NT2/D1 (cell line): ENCODE measurements around the gene DYSF.

ENCODE experiments used
- DNase-seq: peaks from one replicate; pipeline ENCODE4 v3.0.0-alpha.2; 2011; ENCODE audit warnings: low read depth, low spot score
- H3K27me3 ChIP-seq: 2 replicates; pipeline ENCODE4 v1.6.0; 2011; ENCODE audit warnings: mild to moderate bottlenecking; ENCODE audit not compliant: insufficient read length, insufficient read depth
- H3K36me3 ChIP-seq: 2 replicates; pipeline ENCODE4 v1.6.1; 2011; ENCODE audit warnings: mild to moderate bottlenecking, low read length, mixed read lengths; ENCODE audit not compliant: insufficient read depth, insufficient read length
- H3K4me1 ChIP-seq: 2 replicates; pipeline ENCODE4 v1.5.1; 2011; ENCODE audit not compliant: insufficient read depth, insufficient read length
- H3K4me3 ChIP-seq: 2 replicates; pipeline ENCODE4 v1.5.1; 2011; ENCODE audit warnings: low read depth; ENCODE audit not compliant: insufficient read length
- H3K9ac ChIP-seq: 2 replicates; pipeline ENCODE4 v1.6.0; 2011; ENCODE audit warnings: low read depth; ENCODE audit not compliant: insufficient read length
- H3K9me3 ChIP-seq: 2 replicates; pipeline ENCODE4 v1.5.1; 2011; ENCODE audit warnings: mild to moderate bottlenecking, low read length; ENCODE audit not compliant: insufficient read depth
- SUZ12 ChIP-seq: IDR thresholded peaks from 2 replicates; pipeline ENCODE4 v1.6.1; 2011; ENCODE audit not compliant: insufficient read length, insufficient read depth; ENCODE audit errors: extremely low read depth
- YY1 ChIP-seq: IDR thresholded peaks from 2 replicates; pipeline ENCODE4 v1.6.1; 2011; ENCODE audit not compliant: insufficient read length, insufficient read depth
- ZNF274 ChIP-seq: IDR thresholded peaks from 2 replicates; pipeline ENCODE4 v1.6.1; 2011; ENCODE audit warnings: mild to moderate bottlenecking, low read depth, low read length

The DYSF gene

GRCh38 chr2:71548646-71549425 lies 95.5 kb downstream of the DYSF start:
- no peak for TF ChIP-seq YY1
- TF ChIP-seq ZNF274: no peak
- TF ChIP-seq SUZ12: no peak
- Histone ChIP-seq H3K27me3 (peaks cover 5% of the 10 kb centered on the region), H3K4me1 (no peaks in the 10 kb centered on the region), H3K4me3 (no peak overlapping the region), H3K9me3 (no peaks in the 10 kb centered on the region; the same call in 1 of the 2 replicates), H3K36me3 (peaks cover 2% of the 10 kb centered on the region), H3K9ac (no peak overlapping the region)
- peak; percentile 44 for DNase-seq

- Histone ChIP-seq H3K9me3 (no peaks in the 10 kb centered on the region; the same call in 1 of the 2 replicates), H3K36me3 (peaks cover 9% of the 10 kb centered on the region), H3K9ac (no peak overlapping the region), H3K27me3 (no peaks in the 10 kb centered on the region), H3K4me1 (no peaks in the 10 kb centered on the region), H3K4me3 (no peak overlapping the region)
- TF ChIP-seq YY1: no peak
- TF ChIP-seq ZNF274: no peak
- TF ChIP-seq SUZ12: no peak
- DNase-seq: no peak
Measured at GRCh38 chr2:71550801-71551630, 97.7 kb downstream of the DYSF start.

- Histone ChIP-seq H3K36me3 (peaks cover 13% of the 10 kb centered on the region), H3K27me3 (no peaks in the 10 kb centered on the region), H3K9me3 (no peaks in the 10 kb centered on the region; the same call in 1 of the 2 replicates), H3K4me3 (no peak overlapping the region), H3K4me1 (no peaks in the 10 kb centered on the region), H3K9ac (no peak overlapping the region)
- TF ChIP-seq ZNF274: no peak
- no peak for TF ChIP-seq YY1
- no peak for DNase-seq
Measured at GRCh38 chr2:71551631-71551915, 98.2 kb downstream of the DYSF start.

- Histone ChIP-seq H3K4me1 (no peaks in the 10 kb centered on the region), H3K27me3 (no peaks in the 10 kb centered on the region), H3K9me3 (no peaks in the 10 kb centered on the region; the same call in 1 of the 2 replicates), H3K36me3 (peaks cover 15% of the 10 kb centered on the region), H3K4me3 (no peak overlapping the region), H3K9ac (no peak overlapping the region)
- DNase-seq: no peak
- TF ChIP-seq SUZ12: no peak
- TF ChIP-seq YY1: no peak
- no peak for TF ChIP-seq ZNF274
Measured at GRCh38 chr2:71552356-71552755, 99.0 kb downstream of the DYSF start.

- H3K9ac ChIP-seq: no peak overlapping the region
- no peaks in the 10 kb centered on the region; the same call in 1 of the 2 replicates for H3K9me3 ChIP-seq
- no peaks in the 10 kb centered on the region for H3K27me3 ChIP-seq
- no peak for TF ChIP-seq SUZ12
- no peak for TF ChIP-seq ZNF274
- no peak for DNase-seq
- H3K36me3 ChIP-seq: peaks cover 15% of the 10 kb centered on the region
- H3K4me1 ChIP-seq: peaks cover under 1% of the 10 kb centered on the region
- H3K4me3 ChIP-seq: no peak overlapping the region
Measured at GRCh38 chr2:71552861-71553301, 99.5 kb downstream of the DYSF start.

- Histone ChIP-seq H3K4me1 (peaks cover 10% of the 10 kb centered on the region), H3K4me3 (no peak overlapping the region), H3K27me3 (no peaks in the 10 kb centered on the region), H3K36me3 (peaks cover 15% of the 10 kb centered on the region), H3K9me3 (no peaks in the 10 kb centered on the region), H3K9ac (no peak overlapping the region)
- no peak for TF ChIP-seq ZNF274
- no peak for TF ChIP-seq SUZ12
- TF ChIP-seq YY1: no peak
- no peak for DNase-seq
Measured at GRCh38 chr2:71554028-71554705, 100.8 kb downstream of the DYSF start.

GRCh38 chr2:71554706-71555056 lies 101.3 kb downstream of the DYSF start:
- Histone ChIP-seq H3K9me3 (no peaks in the 10 kb centered on the region), H3K27me3 (no peaks in the 10 kb centered on the region), H3K4me3 (no peak overlapping the region), H3K36me3 (peaks cover 15% of the 10 kb centered on the region), H3K4me1 (peaks cover 15% of the 10 kb centered on the region), H3K9ac (no peak overlapping the region)
- no peak for DNase-seq
- no peak for TF ChIP-seq YY1
- no peak for TF ChIP-seq ZNF274
- TF ChIP-seq SUZ12: no peak
